Activated CD8-positive, alpha-beta T cell treated with anti-CD3 and anti-CD28 coated beads for 36 hours (primary cell): ENCODE data around the gene CUL9. TPM values are rescaled to one million over a fixed set of nuclear protein-coding genes. Genes with fewer than 3 reads are reported as not detected.

Experiments
- ATAC-seq: fragments of 200-7000 bp; cut with Tn5 transposase; one replicate; pipeline ENCODE4 v1.10.0; 2021; ENCODE audit warnings: mild to moderate bottlenecking, moderate library complexity
- CTCF ChIA-PET: fragments of 350-600 bp; sonication (Branson Sonifier 250); formaldehyde crosslinking; loops from one replicate; lab custom pipeline; 2021; ENCODE audit warnings: antibody characterized with exemption; lab: Charles Lee
- POLR2A ChIA-PET: fragments of 350-600 bp; sonication (Branson Sonifier 250); formaldehyde crosslinking; loops from one replicate; lab custom pipeline; 2021; ENCODE audit warnings: antibody characterized with exemption; lab: Charles Lee
- DNase-seq: peaks from one replicate; pipeline ENCODE4 v3.0.0-alpha.2; 2020
- H3K27ac Mint-ChIP-seq: one replicate; pipeline ENCODE4 v1.8.0; 2021; ENCODE audit warnings: mild to moderate bottlenecking, mixed read lengths
- H3K27me3 Mint-ChIP-seq: one replicate; pipeline ENCODE4 v1.8.0; 2021; ENCODE audit warnings: mixed read lengths
- H3K36me3 Mint-ChIP-seq: one replicate; pipeline ENCODE4 v1.8.0; 2021; ENCODE audit warnings: low read depth, mixed read lengths
- H3K4me1 Mint-ChIP-seq: one replicate; pipeline ENCODE4 v1.8.0; 2021; ENCODE audit warnings: low read depth, mixed read lengths
- H3K4me3 Mint-ChIP-seq: one replicate; pipeline ENCODE4 v1.8.0; 2021; ENCODE audit warnings: mild to moderate bottlenecking, moderate library complexity, mixed read lengths
- H3K9me3 Mint-ChIP-seq: one replicate; pipeline ENCODE4 v1.8.0; 2021; ENCODE audit warnings: mixed read lengths
- intact Hi-C: fragments of 100-400 bp; cut with micrococcal nuclease; formaldehyde crosslinking; loops from one replicate; pipeline ENCODE4 v1.10.0; 2022
- total RNA-seq, 2 experiments: library from RNA; stranded (reverse); gene quantifications; one replicate each; pipeline ENCODE4 v1.2.3, GENCODE V29; 2021
- TF ChIP-seq, protein P1 (sequence below): fragments of 200-600 bp; IDR thresholded peaks from one replicate; pipeline ENCODE4 v1.8.0; 2022; ENCODE audit warnings: antibody characterized with exemption, mild to moderate bottlenecking

CUL9 gene
- total RNA-seq, 2 experiments from 2014 or later: 38.8 to 43.1 TPM

DNA sequence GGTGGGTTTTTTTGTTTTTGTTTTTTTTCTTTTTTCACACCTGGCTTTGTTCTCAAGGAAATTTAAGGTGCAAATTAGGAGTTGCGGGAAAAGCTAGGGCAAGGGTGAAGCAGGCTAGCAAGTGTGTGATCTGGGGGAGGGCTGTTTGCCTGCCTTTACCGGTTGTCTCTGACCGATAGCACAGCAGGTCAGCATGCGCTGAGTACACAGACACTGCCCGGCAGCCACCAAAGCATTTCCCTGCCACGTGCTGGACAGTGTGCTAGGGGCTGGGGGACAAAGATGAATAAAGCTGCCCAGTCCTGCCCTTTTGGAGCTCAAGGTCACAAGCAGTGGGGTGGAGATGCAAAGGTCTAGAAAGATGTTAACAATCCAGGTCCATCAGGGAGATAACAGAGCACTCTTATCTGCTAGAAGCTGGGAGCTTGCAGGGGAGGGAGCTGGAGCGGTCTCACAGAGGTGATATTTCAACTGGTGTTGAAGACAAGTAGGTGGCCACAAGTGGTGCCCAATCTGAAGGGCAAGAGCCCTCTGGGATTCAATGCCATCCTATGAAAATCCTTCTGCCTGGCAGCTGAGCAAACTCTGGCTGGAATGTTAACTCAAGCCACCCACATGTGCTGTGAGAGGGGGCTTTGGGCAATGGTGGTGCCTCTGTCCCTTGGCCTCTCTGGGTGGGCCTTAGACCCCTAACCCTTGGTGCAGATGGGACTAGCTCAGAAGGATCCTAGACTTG lies 85.8 kb downstream of the CUL9 start:
- ATAC-seq: no peak
- ChIA-PET CTCF (interaction anchor here (1.3 to 1.8 kb wide), 4 partner anchors 39 to 238 kb away, joined by 3 to 5 read pairs (median 4); partner anchors contain the start of genes DNPH1 and TJAP1), POLR2A (interaction anchor here (0.8 to 1.1 kb wide), 3 partner anchors 38 to 127 kb away, joined by 3 read pairs; partner anchors contain the start of gene DNPH1)
- intact Hi-C loops: loop anchor here (5.0 kb wide), 1 partner anchor 240 kb away; no protein-coding TSS in a partner anchor
- Mint-ChIP-seq H3K9me3 (no peaks in the 10 kb centered on the region), H3K27me3 (peaks cover 8% of the 10 kb centered on the region), H3K4me1 (peaks cover 11% of the 10 kb centered on the region), H3K4me3 (no peak overlapping the region), H3K36me3 (no peaks in the 10 kb centered on the region), H3K27ac (no peak overlapping the region)
- DNase-seq: no peak
- TF ChIP-seq, protein P1, sequence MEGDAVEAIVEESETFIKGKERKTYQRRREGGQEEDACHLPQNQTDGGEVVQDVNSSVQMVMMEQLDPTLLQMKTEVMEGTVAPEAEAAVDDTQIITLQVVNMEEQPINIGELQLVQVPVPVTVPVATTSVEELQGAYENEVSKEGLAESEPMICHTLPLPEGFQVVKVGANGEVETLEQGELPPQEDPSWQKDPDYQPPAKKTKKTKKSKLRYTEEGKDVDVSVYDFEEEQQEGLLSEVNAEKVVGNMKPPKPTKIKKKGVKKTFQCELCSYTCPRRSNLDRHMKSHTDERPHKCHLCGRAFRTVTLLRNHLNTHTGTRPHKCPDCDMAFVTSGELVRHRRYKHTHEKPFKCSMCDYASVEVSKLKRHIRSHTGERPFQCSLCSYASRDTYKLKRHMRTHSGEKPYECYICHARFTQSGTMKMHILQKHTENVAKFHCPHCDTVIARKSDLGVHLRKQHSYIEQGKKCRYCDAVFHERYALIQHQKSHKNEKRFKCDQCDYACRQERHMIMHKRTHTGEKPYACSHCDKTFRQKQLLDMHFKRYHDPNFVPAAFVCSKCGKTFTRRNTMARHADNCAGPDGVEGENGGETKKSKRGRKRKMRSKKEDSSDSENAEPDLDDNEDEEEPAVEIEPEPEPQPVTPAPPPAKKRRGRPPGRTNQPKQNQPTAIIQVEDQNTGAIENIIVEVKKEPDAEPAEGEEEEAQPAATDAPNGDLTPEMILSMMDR: no peak

DNA sequence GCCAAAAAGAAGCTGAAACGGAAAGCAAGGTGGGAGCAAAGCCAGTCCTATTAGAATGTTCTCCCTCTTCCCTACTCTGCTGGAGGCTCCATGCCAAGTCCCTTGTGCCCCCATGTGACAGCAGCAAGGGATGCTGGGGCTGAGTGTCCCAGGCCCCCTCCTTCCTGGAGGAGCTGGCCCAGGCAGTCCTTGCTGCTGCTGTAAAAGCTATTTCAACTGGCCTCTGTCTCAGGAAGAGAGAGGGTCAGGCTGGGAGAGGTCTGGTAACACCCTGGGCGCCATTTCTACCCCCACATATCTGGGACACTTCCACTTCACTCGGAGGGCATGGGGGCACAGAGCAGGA lies 86.3 kb downstream of the CUL9 start:
- ChIA-PET CTCF (interaction anchor here (1.3 to 1.8 kb wide), 4 partner anchors 40 to 237 kb away, joined by 3 to 5 read pairs (median 4); partner anchors contain the start of genes DNPH1 and TJAP1), POLR2A (interaction anchor here (0.8 to 1.1 kb wide), 3 partner anchors 39 to 126 kb away, joined by 3 read pairs; partner anchors contain the start of gene DNPH1)
- H3K27ac Mint-ChIP-seq: no peak overlapping the region
- TF ChIP-seq, protein P1: no peak
- H3K9me3 Mint-ChIP-seq: no peaks in the 10 kb centered on the region
- no peak for ATAC-seq
- intact Hi-C loops: loop anchor here (5.0 kb wide), 1 partner anchor 239 kb away; no protein-coding TSS in a partner anchor
- H3K4me3 Mint-ChIP-seq: no peak overlapping the region
- H3K27me3 Mint-ChIP-seq: peaks cover 9% of the 10 kb centered on the region
- H3K4me1 Mint-ChIP-seq: peaks cover 11% of the 10 kb centered on the region
- DNase-seq: no peak
- H3K36me3 Mint-ChIP-seq: no peaks in the 10 kb centered on the region

DNA sequence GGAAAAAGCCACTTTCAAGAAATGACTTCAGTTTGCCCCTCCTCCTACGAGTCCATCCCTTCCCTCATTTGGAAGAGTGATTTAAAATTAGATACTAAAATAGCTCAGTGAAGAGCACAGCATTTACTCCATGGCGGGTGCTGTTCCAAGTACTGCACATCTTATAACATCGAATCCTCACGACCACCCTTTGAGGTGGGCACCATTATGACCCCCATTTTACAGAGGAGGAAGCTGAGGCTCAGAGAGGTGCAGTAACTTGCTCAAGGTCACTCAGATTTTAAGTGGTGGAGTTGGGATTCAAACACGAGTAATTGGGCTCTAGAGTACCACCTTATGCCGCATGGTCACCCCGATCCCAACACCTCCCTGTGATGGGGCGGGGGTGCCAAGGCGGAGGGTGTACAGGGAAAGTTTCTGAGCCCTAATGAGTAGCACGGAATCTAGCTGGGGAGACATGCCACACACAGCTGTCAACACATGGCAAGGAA lies 86.8 kb downstream of the CUL9 start:
- intact Hi-C loops: loop anchor here (5.0 kb wide), 1 partner anchor 238 kb away; no protein-coding TSS in a partner anchor
- Mint-ChIP-seq H3K4me1 (peaks cover 11% of the 10 kb centered on the region), H3K27ac (no peak overlapping the region), H3K4me3 (peak overlapping the region; percentile 31), H3K27me3 (peaks cover 10% of the 10 kb centered on the region), H3K9me3 (no peaks in the 10 kb centered on the region), H3K36me3 (no peaks in the 10 kb centered on the region)
- DNase-seq (no peak), ATAC-seq (no peak)
- POLR2A ChIA-PET: interaction anchor here (0.8 to 1.1 kb wide), 3 partner anchors 40 to 252 kb away, joined by 3 read pairs; no protein-coding TSS in a partner anchor
- CTCF ChIA-PET: interaction anchor here (1.3 to 1.8 kb wide), 4 partner anchors 40 to 237 kb away, joined by 3 to 5 read pairs (median 4); partner anchors contain the start of genes DNPH1 and TJAP1
- TF ChIP-seq, protein P1: no peak

DNA sequence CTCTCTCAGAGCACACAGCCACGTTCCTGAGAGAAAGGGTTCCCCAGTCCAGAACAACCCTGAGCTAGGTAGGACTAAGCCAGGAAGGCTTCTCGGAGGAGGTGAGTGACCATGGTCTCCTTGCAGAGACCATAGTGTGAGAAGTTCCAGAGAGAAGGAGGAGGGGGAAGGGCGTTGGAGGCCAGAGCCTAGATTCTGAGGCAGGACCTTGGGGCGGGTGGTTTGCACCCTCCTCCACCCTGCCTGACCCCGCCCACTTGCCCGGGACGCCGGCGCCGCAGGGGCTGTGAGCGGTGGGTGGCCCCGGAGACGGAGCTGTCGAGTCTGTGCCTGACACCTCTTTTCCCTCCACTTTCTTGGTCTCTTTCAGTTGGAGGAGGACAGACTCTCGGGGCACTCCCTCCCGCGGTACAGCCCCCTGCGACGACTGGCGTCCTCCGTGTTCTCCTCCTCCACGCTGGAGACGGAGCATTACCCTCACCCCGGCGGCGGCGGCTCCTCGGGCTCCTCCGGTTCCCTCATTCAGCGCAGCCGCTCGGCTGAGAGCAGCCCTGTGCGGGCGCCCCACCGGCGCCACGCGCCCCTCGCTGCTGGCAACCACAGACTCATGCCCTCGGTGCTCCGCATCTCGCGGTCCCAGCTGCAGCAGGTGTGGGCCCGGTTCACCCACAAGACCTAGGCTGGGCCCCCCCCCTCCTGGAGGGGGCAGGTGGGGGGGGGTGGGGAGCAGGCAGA lies 87.4 kb downstream of the CUL9 start:
- ChIA-PET POLR2A (interaction anchor here (0.9 to 1.1 kb wide), 2 partner anchors 125 to 251 kb away, joined by 3 read pairs; no protein-coding TSS in a partner anchor), CTCF (interaction anchor here (0.6 to 1.4 kb wide), 3 partner anchors 128 to 577 kb away, joined by 3 to 4 read pairs (median 3); partner anchors contain the start of gene TJAP1)
- Mint-ChIP-seq H3K27me3 (peaks cover 16% of the 10 kb centered on the region), H3K27ac (no peak overlapping the region), H3K9me3 (no peaks in the 10 kb centered on the region), H3K4me1 (peaks cover 11% of the 10 kb centered on the region), H3K4me3 (peak overlapping the region; percentile 31), H3K36me3 (no peaks in the 10 kb centered on the region)
- DNase-seq (peak; percentile 59), ATAC-seq (peak; percentile 74)
- intact Hi-C loops: loop anchor here (5.0 kb wide), 1 partner anchor 238 kb away; no protein-coding TSS in a partner anchor
- TF ChIP-seq, protein P1: no peak
